Measurements from ENCODE around the gene PTPN1. TPM values are rescaled to one million over a fixed set of nuclear protein-coding genes. Genes with fewer than 3 reads are reported as not detected.
"Not testable (repeated sequence)": the region's sequence is repeated elsewhere in the genome, so short reads cannot be mapped to it uniquely, and the experiment has no call there.

PTPN1 gene
- 24.1 TPM for total RNA-seq
- long read RNA-seq, full-length matches to known transcripts = 2 of 7 reads
- long read RNA-seq, partial matches to known transcripts = 5 of 7 reads
- long read RNA-seq, other reads (novel, unspliced or antisense) = 0 of 7 reads

DNA sequence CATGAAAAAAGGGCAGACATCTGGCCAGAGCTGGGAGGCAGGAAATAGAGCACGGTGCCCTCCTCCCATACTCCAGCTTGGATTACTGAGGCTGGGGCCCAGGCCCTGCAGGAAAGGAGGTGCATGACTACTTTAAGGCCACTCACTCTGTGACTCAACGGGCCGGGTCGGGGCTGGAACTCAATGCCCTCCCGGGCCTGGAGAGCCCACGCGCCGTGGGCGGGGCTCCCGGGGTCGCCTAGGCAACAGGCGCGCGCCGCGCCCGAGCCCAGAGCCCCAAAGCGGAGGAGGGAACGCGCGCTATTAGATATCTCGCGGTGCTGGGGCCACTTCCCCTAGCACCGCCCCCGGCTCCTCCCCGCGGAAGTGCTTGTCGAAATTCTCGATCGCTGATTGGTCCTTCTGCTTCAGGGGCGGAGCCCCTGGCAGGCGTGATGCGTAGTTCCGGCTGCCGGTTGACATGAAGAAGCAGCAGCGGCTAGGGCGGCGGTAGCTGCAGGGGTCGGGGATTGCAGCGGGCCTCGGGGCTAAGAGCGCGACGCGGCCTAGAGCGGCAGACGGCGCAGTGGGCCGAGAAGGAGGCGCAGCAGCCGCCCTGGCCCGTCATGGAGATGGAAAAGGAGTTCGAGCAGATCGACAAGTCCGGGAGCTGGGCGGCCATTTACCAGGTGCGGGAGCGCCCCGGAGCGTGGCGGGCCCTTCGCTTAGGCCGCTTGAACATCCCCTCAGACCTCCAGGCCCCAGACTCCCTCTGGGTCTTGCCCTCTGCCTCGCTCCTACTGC lies at the start of gene PTPN1:
TSS of gene PTPN1 (plus strand) at position 461 of the 783 bp plus-strand sequence. CDS start at position 606, 145 bp downstream.
- DNase-seq = peak; percentile 99
- ATAC-seq = peak; percentile 96
- intact Hi-C loops (cut with micrococcal nuclease) = loop anchor here (10.0 kb wide), 1 partner anchor 65 kb away; no protein-coding TSS in a partner anchor

DNA sequence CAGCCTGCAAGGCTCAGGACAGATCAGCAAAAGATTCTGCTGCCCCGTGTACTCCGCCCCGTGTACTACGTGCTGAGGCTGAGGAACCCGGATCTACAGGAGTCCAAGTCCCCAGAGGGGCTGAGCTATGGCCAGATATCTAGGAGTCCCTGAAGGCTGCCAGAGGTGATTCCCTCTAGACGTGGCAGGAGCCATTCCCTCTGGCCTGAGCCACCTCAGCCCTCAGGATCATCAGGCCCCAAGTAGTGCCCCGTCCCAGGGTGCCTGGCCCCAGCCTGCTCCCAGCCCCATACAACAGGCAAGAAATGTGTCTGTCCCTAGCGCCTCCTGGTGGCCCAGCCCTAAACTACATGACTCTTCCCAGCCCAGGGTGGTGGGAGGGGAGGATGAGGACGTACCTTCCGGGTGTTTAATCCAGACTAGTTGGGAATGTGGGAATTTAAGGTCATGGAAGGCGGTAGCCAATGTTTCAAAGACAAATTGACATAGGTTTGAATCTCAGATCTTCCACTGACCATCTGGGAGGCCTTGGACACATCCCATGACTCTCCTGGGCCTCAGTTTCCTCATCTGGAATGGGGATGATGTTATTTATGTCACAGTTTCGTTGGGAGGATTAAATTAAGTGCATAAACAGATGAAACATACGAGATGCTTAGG lies 49.4 kb upstream of the PTPN1 start:
- peak; percentile 87 for ATAC-seq
- intact Hi-C loops (cut with micrococcal nuclease) = loop anchor here (5.0 kb wide), 1 partner anchor 273 kb away; no protein-coding TSS in a partner anchor
- DNase-seq = peak; percentile 94

DNA sequence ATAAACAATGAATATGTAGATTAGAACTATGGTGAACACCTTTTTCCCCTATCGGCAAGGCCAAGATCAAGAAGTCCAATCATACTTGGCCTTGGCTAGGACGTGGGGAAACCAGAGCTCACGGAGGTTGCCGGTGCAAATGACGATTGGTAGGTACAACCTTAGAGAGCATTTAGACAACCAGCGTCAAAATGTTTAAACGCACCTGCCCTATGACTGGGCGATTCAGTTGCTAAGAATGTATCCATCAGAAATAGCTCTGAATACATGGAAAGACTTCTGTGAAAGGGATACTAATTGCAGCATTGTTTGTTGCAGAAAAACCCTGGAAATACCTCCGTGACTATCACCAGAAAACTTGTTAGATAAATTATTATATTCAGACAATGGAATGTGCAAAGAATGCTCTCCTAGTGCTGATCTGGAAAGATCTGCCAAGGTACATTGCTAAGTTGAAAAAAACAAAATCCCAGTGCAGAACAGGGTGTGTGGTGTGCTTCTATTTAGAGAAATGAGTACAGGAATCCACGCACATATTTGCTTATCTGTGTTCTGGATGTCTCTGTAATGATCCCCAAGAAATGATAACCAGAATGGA lies 48.0 kb upstream of the PTPN1 start:
- ATAC-seq = no peak
- intact Hi-C loops (cut with micrococcal nuclease) = loop anchor here (5.0 kb wide), 1 partner anchor 275 kb away; no protein-coding TSS in a partner anchor
- no peak for DNase-seq

DNA sequence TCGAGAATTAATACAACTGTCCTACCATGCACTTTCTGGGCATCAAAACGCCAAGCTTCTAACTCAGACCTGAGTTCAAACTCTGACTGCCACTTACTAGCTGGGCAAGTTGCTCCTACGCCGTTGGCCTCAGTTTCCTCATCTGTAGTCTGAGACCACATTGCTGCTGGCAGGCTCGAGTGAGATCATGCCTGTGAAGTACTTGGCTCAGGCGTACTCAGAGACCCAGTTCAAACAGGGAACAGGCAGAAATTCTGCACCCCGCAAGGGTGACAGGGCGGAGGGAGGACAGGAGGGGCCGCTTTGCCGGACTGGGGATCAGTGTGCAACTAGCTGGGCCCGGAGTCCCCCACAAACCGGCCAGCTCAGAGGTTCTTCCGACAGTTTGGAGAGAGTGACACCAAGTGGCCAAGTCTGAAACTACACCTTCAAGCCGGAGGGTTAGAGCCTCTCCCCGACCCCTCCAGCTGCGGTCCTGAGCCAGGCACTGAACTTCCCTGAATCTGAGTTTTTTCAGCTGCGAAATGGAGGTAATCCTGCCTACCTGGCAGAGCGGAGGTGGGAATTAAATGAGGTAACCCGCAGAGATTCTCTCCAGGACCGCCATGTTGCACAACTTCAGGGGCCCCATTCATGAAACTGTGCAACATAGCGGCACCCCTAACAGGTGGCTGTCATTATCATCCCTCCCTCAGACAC lies 46.0 kb upstream of the PTPN1 start:
- intact Hi-C loops (cut with micrococcal nuclease) = loop anchor here (5.0 kb wide), 1 partner anchor 277 kb away; no protein-coding TSS in a partner anchor
- DNase-seq (peak; percentile 67), ATAC-seq (peak; percentile 64)

DNA sequence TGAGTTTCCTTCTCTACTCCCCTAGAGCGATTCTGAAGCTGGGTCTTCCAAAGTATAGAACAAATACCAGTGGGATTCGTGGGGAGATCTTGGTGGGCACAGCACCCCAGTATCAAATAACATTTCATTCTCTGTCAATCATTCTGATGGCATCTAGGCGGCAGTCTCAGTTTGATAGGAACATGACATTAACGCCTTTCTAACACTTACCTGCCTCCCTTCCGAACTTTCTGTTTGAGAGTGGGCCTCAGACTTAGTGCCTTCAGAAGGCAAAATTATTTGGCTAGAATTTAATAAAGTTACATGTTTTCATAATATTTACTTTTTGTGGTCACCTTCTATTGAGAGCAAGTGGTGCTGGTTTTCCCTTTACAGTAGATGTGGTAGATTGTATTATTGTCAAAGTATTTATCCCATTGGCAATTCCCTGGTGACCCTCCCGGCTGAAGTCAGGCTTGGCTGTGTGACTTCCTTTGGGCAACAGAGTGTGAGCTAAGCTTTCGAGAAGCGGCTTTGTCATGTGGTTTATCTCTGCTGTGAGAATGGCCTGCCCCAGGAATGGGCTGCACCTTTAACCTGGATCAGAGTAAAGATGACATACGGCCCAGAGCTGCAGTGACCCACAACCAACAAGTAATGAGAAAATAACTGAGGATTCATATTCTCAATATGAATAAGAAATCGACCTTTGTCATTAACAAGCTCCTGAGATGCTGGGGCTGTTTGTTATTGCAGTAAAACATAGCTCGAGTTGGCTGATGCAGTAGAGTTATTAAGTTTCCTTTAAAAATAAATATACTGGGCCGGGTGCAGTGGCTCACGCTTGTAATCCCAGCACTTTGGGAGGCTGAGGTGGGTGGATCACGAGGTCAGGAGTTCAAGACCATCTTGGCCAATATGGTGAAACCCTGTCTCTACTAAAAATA lies 45.2 kb upstream of the PTPN1 start:
- intact Hi-C loops (cut with micrococcal nuclease) = loop anchor here (5.0 kb wide), 1 partner anchor 278 kb away; no protein-coding TSS in a partner anchor
- DNase-seq = no peak
- ATAC-seq = no peak

DNA sequence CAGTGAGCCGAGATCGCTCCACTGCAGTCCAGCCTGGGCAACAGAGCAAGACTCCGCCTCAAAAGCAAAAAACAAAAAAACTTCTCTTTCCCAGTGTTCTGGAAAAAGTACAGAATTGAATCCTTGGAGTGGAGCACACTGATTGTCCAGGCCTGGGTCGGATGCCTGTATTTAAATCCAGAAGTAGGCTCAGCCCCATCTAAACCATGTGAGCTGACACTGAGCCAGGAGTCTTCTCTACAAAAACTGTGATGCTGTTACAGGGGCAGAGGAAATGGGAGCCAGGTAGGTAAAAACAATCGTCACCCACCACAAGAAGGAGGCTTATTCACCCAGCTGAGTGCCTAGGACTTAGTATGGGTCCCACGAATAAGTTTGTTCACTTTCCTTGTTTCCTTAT lies 43.0 kb upstream of the PTPN1 start:
- ATAC-seq (no peak), DNase-seq (no peak)
- intact Hi-C loops (cut with micrococcal nuclease) = no loop called here

DNA sequence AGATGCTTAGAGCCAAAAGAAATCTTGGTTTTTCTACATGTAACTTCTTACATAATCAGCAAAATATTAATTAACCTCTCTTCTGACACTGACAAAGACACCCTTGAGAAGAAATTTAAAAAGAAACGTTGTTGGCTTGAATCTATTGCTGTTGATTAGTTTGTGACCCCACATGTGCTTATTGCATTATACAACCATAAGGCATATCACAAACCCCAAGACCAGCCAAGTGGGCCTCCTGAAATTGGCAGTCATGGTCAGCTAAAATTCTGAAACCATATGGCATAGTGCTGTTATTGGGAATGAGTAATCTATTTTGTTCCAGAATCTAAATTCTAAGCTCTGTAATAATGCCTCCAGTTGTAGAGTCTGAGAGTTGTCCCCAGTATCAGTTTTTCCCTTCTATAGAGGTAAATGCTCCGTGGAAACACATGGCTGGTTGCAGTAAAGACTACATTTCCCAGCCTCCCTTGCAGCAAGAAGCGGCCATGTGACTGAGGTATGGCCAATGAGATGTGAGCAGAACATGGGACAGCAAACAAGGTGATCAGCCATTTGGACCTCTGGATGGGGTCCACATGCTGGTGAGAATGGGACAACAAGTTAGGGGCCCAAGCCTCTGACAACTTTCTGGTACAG lies 42.3 kb upstream of the PTPN1 start:
- intact Hi-C loops (cut with micrococcal nuclease) = no loop called here
- DNase-seq = no peak
- ATAC-seq = peak; percentile 42

DNA sequence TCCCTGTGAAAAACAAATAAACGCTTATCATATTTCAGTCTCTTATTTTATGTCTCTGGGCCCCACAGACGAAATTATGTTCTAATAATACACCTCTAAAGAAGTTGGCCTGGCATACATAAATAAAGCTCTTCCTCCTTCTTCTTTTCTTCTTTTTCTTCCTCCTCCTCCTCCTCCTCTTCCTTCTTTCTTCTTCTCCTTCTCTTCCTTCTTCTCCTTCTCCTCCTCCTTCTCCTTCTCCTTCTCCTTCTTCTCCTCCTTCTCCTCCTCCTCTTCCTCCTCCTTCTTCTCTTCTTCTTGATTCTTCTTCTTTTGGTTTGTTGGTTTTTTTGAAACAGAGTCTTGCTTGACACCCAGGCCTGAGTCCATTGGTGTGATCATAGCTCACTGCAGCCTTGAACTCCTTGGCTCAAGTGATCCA lies 41.8 kb upstream of the PTPN1 start:
- no peak for ATAC-seq

DNA sequence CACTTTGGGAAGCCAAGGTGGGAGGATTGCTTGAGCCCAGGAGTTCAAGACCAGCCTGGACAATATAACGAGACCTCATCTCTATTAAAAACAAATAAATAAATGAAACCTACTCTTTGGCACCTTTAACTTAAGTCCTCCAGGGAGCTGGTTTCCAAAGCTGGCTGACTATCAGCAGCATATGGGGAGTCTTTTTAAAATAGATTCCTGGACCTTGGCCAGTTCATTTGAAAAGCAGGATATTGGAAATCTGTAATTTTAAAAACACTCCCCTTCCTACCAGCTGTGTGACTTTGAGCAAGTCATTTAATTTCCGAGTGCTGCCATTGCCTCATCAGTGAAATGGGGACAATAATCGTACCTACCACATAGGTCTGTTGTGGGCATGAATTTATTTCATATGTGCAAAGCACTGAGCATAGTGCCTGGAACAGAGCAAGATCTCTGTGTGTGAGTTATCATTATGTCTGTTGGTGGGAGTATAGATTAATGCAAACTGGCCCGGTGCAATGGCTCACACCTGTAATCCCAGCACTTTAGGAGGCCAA lies 40.9 kb upstream of the PTPN1 start:
- ATAC-seq = no peak
- intact Hi-C loops (cut with micrococcal nuclease) = no loop called here
- no peak for DNase-seq

More for the DNA sequence above, 41.8 kb upstream of the PTPN1 start:
- DNase-seq = no peak
- intact Hi-C loops (cut with micrococcal nuclease) = no loop called here

DNA sequence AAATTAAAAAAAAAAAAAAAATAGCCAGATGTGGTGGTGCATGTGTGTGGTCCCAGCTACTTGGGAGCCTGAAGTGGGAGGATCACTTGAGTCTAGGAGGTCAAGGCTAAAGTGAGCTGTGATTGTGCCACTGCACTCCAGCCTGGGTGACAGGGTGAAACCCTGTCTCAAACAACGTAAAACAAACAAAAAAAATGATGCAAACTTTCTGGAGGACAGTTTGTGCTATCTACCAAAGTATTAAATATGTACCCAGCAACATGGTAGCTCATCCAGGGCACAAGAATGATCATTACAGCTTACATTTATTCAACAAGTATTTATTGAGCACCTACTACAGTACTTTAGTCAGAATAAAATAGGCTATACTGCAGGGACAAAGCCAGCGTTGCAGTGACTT lies 40.4 kb upstream of the PTPN1 start:
- intact Hi-C loops (cut with micrococcal nuclease) = no loop called here
- no peak for ATAC-seq
- no peak for DNase-seq

DNA sequence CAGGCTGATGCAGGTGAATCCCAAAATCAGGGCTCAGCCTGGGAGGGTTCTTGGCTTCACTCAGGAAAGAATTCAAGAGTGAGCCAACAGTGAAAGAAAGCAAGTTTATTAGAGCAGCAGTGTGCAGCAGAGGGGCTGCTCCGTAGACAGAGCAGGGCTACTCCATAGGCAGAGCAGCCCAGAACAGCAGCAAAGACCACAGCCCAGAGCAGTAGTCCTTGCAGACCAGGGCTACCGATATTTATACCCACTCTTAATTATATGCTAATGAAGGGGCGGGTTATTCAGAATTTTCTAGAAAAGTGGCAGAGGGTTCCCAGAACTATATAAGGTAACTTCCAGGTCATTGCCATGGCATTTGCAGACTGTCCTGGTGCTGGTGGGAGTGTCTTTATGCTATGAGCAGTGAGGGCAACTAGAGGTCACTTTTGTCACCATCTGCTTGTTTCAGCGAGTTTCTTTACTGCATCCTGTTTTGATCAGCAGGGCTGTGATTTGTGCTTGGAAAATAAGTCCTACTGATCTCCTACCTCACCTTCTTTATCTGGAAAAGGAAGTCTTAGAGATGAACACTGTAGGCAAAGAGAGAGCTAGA lies 39.8 kb upstream of the PTPN1 start:
- no peak for ATAC-seq
- intact Hi-C loops (cut with micrococcal nuclease) = no loop called here
- DNase-seq = no peak

DNA sequence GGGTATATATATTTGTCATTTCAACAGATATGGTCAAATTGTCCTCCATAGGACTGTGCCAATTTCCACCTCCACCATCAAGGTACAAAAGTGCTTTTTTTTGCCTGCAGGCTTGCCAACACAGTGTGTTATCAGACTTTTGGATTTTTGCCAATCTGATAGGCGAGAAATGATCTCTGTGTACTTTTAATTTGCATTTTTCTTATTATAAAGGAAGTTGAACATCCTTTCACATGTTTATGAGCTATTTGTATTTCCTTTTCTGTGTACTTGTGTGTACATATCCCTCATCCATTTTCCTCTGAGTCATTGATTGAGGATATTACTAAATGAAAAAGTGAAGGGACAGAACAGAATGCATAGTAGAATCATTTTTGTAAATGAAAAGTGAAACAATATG lies 39.0 kb upstream of the PTPN1 start:
- DNase-seq (no peak), ATAC-seq (no peak)
- intact Hi-C loops (cut with micrococcal nuclease) = no loop called here

DNA sequence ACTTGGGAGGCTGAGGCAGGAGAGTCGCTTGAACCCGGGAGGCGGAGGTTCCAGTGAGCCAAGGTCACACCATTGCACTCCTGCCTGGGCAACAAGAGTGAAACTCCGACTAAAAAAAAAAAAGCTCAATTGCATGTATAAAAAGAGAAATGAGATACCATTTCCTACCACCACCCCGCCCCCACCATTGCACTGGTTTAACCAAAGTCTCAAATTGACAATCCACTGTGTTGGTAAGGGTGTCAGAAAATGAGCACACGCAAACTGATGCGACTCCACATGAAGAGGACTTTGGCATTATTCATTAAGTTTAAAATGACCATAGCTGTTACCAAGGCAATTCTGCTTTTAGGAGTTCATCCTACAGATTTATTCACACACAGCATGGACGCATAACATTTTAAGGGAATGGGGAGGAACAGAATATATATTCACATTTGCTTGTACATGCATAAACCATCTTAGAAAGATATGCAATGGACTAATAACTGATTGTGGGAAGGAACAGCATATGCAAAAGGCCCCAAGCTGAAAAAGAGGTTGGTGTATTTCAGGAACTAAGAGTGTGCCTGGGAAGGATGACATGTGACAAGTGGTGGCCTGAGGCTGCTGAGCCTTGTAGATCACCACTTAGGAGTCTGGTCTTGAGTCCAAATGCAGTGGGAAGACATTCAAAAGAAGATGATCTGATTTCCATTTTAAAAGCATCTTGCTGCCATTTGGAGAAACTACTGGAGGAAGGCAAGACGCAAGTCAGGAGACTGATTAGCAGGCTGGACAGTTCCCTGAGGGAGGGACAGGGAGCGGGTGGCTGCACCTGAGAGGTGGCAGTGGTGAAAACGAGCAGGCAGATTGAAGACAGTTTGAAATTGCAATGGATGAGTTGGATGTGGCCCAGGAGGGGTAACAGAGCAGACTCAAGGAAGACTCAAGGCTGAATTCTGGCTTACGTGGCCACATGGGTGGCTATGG lies 37.2 kb upstream of the PTPN1 start:
- ATAC-seq (peak; percentile 28), DNase-seq (no peak)
- intact Hi-C loops (cut with micrococcal nuclease) = no loop called here

DNA sequence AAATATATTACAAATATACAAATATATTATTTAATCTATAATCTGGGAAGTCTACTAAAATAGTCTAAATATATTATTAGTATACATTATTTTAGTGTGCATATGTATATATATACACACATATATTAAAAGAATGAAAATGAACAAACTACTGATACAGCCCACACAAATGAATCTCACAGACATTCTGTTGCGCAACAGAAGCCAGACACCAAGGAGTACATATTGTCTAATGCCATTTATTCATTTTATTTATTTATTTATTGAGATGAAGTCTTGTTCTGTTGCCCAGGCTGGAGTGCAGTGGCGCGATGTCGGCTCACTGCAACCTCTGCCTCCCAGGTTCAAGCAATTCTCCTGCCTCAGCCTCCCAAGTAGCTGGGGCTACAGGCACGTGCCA lies 35.8 kb upstream of the PTPN1 start:
- ATAC-seq; DNase-seq; intact Hi-C loops (cut with micrococcal nuclease): not testable (repeated sequence)

DNA sequence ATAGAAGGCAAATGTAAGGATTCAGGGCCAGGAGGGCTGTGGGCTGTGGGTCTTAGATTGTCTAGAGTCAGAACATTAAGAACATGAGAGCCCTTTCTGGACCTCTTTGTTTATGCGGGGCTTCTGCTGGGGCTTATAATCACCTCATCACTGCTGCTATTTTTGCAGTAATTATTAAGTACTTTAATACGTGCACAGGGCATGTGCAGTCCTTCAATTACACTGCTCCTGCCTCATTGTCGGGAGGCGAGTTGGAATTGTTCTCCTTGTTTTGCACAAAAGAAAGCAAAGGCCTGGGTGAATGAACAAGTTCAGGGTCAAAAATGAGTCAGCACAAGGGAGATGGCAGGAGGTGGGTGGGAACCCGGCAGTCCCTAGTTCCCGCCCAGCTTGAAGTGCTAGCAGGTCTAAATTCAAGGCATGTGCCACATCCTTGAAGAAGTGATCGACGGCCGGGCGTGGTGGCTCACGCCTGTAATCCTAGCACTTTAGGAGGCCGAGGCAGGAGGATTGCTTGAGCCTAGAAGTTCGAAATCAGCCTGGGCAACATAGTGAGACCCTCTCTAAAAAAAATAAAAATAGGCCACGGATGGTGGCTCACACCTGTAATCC lies 34.4 kb upstream of the PTPN1 start:
- intact Hi-C loops (cut with micrococcal nuclease) = no loop called here
- peak; percentile 5 for ATAC-seq
- no peak for DNase-seq

Measured in left ventricle myocardium superior (tissue), 1 donor.